Panc1 (cell line): ENCODE measurements around the gene ARL4A. TPM values are rescaled to one million over a fixed set of nuclear protein-coding genes. Genes with fewer than 3 reads are reported as not detected.

Experiments used
- ATAC-seq: fragments of 200-7000 bp; cut with Tn5 transposase; 2 replicates; pipeline ENCODE4 v1.9.1; 2020; ENCODE audit warnings: mild to moderate bottlenecking, moderate library complexity
- BruUV-seq: library from RNA; stranded (reverse); fragments of 400-500 nt; replicated peaks from 2 replicates; lab custom pipeline; 2021; lab: Mats Ljungman, UMichigan
- CTCF ChIA-PET: fragments of 300-600 bp; sonication (Branson Sonifier 250); formaldehyde crosslinking; loops from one replicate; lab custom pipeline; 2022; ENCODE audit warnings: antibody characterized with exemption; lab: Charles Lee
- POLR2A ChIA-PET: fragments of 300-600 bp; sonication (Branson Sonifier 250); formaldehyde crosslinking; loops from one replicate; lab custom pipeline; 2022; ENCODE audit warnings: antibody characterized with exemption; lab: Charles Lee
- DNase-seq: peaks from one replicate; pipeline ENCODE4 v3.0.0-alpha.2; 2010; ENCODE audit warnings: low read depth, low spot score
- H3K27ac ChIP-seq: 2 replicates; pipeline ENCODE4 v1.5.1; 2011; ENCODE audit warnings: mild to moderate bottlenecking, low read length, inconsistent platforms
- H3K27me3 ChIP-seq: fragments of 200-500 bp; sonication (Bioruptor generic); 2 replicates; pipeline ENCODE4 v1.6.0; 2014; ENCODE audit warnings: low read length, inconsistent platforms; ENCODE audit not compliant: control insufficient read depth, insufficient read depth
- H3K36me3 ChIP-seq: fragments of 200-500 bp; sonication (Bioruptor generic); 2 replicates; pipeline ENCODE4 v1.5.1; 2014; ENCODE audit warnings: inconsistent platforms, mild to moderate bottlenecking, low read length, moderate library complexity; ENCODE audit not compliant: control insufficient read depth, insufficient read depth
- H3K4me1 ChIP-seq: 2 replicates; pipeline ENCODE4 v1.5.1; 2011; ENCODE audit warnings: inconsistent platforms, mild to moderate bottlenecking, low read length, moderate library complexity; ENCODE audit not compliant: control insufficient read depth, insufficient read depth
- H3K4me3 ChIP-seq, 2 experiments: 2 replicates each; pipeline ENCODE4 v1.5.1; 2011 to 2012; ENCODE audit warnings: low read depth in 2 of 2, low read length in 2 of 2, mild to moderate bottlenecking in 2 of 2, inconsistent platforms in 1 of 2, moderate library complexity in 1 of 2
- H3K9me3 ChIP-seq: fragments of 200-500 bp; sonication (Bioruptor generic); 2 replicates; pipeline ENCODE4 v1.5.1; 2014; ENCODE audit warnings: low read depth, mild to moderate bottlenecking, inconsistent platforms, low read length, moderate library complexity; ENCODE audit not compliant: control insufficient read depth, insufficient read depth
- CTCF ChIP-seq: fragments of 450-650 bp; IDR thresholded peaks from 2 replicates; pipeline ENCODE4 v1.5.1; 2017; ENCODE audit warnings: mild to moderate bottlenecking
- POLR2AphosphoS5 ChIP-seq: IDR thresholded peaks from 2 replicates; pipeline ENCODE4 v1.6.1; 2012; ENCODE audit warnings: mild to moderate bottlenecking, low read depth, low read length, moderate library complexity
- SIN3A ChIP-seq: IDR thresholded peaks from 2 replicates; pipeline ENCODE4 v1.6.1; 2012; ENCODE audit warnings: low read depth, mild to moderate bottlenecking, low read length, moderate library complexity, borderline replicate concordance; ENCODE audit not compliant: insufficient read depth
- TCF7L2 ChIP-seq: IDR thresholded peaks from 2 replicates; pipeline ENCODE4 v1.6.1; 2011; ENCODE audit warnings: mild to moderate bottlenecking, low read depth, low read length, inconsistent platforms
- in situ Hi-C: cut with HindIII; loops from 2 replicates; pipeline ENCODE4 v1.10.0; 2016; ENCODE audit warnings: low sequenced_read_pairs, low pct_unique_long_range_greater_than_20kb
- intact Hi-C: fragments of 100-400 bp; cut with micrococcal nuclease; formaldehyde crosslinking; loops from one replicate; pipeline ENCODE4 v1.10.0; 2022; ENCODE audit not compliant: unreplicated experiment
- total RNA-seq: library from RNA; stranded (reverse); gene quantifications from one replicate; pipeline ENCODE4 v1.2.1, GENCODE V29; 2021; ENCODE audit not compliant: unreplicated experiment
- TF ChIP-seq, protein P1 (sequence below), 2 experiments: IDR thresholded peaks; 2 replicates each; pipeline ENCODE4 v1.6.1; 2011 to 2012; ENCODE audit warnings: low read depth in 2 of 2, control low read depth in 1 of 2, low read length in 1 of 2, mild to moderate bottlenecking in 1 of 2, moderate library complexity in 1 of 2; ENCODE audit not compliant: insufficient read depth in 1 of 2

The ARL4A gene
- total RNA-seq, 1 experiment from 2014 or later = 37.4 TPM

DNA sequence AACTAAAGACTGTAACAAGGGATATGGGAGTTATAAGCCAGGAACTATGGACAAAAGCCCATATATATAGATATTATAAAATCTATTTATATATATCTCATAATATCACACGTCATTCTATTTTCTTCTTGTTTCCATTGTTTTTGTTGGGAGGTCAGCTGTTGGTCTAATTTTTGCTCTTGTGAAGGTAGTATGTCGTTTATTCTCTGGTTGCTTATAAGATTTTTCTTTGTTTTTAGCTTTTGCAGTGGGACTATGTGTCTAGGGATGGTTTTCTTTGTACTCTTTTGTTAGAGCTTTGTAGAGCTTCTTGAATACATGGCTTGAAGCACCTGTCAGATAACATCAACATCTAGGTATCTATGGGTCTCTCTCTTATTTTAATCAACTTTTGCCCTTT lies 14.0 kb downstream of the ARL4A start:
- no peak overlapping the region for H3K4me3 ChIP-seq
- ATAC-seq (no peak), DNase-seq (no peak)
- no peak overlapping the region for H3K27ac ChIP-seq
- BruUV-seq = no TSS peak
- CTCF ChIA-PET = interaction anchor here (0.7 kb wide), 1 partner anchor 46 kb away, joined by 3 read pairs; no protein-coding TSS in a partner anchor
- in situ Hi-C loops (no loop called here), intact Hi-C loops (no loop called here)
- POLR2A ChIA-PET = interaction anchor here (0.6 to 0.8 kb wide), 3 partner anchors 123 to 1219 kb away, joined by 3 to 4 read pairs (median 3); no protein-coding TSS in a partner anchor
- H3K4me1 ChIP-seq = no peaks in the 10 kb centered on the region
- TF ChIP-seq, protein P1, sequence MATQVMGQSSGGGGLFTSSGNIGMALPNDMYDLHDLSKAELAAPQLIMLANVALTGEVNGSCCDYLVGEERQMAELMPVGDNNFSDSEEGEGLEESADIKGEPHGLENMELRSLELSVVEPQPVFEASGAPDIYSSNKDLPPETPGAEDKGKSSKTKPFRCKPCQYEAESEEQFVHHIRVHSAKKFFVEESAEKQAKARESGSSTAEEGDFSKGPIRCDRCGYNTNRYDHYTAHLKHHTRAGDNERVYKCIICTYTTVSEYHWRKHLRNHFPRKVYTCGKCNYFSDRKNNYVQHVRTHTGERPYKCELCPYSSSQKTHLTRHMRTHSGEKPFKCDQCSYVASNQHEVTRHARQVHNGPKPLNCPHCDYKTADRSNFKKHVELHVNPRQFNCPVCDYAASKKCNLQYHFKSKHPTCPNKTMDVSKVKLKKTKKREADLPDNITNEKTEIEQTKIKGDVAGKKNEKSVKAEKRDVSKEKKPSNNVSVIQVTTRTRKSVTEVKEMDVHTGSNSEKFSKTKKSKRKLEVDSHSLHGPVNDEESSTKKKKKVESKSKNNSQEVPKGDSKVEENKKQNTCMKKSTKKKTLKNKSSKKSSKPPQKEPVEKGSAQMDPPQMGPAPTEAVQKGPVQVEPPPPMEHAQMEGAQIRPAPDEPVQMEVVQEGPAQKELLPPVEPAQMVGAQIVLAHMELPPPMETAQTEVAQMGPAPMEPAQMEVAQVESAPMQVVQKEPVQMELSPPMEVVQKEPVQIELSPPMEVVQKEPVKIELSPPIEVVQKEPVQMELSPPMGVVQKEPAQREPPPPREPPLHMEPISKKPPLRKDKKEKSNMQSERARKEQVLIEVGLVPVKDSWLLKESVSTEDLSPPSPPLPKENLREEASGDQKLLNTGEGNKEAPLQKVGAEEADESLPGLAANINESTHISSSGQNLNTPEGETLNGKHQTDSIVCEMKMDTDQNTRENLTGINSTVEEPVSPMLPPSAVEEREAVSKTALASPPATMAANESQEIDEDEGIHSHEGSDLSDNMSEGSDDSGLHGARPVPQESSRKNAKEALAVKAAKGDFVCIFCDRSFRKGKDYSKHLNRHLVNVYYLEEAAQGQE (IDR thresholded peaks at IDR 0.05; ENCODE audit: insufficient read depth in 1 of 2, low read depth in 2 of 2, low read length in 1 of 2) = no peak
- no peak for TF ChIP-seq CTCF
- TF ChIP-seq TCF7L2 = no peak
- TF ChIP-seq SIN3A = no peak
- no peak for TF ChIP-seq POLR2AphosphoS5
- H3K9me3 ChIP-seq = 0 out of 2 replicates have a peak, but pooled peaks cover 8% of the 10 kb centered on the region
- no peaks in the 10 kb centered on the region for H3K27me3 ChIP-seq
- H3K36me3 ChIP-seq = no peaks in the 10 kb centered on the region

DNA sequence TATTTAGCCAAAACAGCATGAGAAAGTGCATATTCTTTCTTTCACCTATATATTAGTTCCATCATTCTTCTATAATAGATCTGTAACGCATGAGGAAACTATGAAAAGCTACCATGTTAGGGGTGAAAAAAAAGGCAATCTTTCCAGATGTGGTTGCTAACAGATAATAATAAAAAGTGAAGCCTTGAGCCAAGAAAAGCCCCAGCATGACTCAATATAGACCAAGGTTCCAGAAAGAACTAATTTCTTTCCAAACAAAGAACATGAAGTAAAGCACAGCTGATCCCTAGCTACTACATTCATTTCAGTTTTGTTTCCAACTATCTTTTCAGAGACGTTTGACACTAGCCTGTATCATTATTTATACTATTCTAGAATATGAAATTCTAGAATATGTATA lies 16.4 kb downstream of the ARL4A start:
- intact Hi-C loops = no loop called here
- DNase-seq = no peak

GRCh38 chr7:12705878-12706277 lies 18.4 kb downstream of the ARL4A start:
- Histone ChIP-seq H3K4me3 (no peak overlapping the region), H3K4me1 (no peaks in the 10 kb centered on the region; the same call in 1 of the 2 replicates), H3K27ac (no peak overlapping the region), H3K36me3 (no peaks in the 10 kb centered on the region), H3K27me3 (no peaks in the 10 kb centered on the region), H3K9me3 (0 out of 2 replicates have a peak, but pooled peaks cover 7% of the 10 kb centered on the region)
- no TSS peak for BruUV-seq
- ChIA-PET CTCF (interaction anchor here (0.6 kb wide), 1 partner anchor 135 kb away, joined by 7 read pairs; no protein-coding TSS in a partner anchor), POLR2A (no interaction called here)
- no peak for DNase-seq
- intact Hi-C loops = no loop called here
- in situ Hi-C loops = no loop called here
- TF ChIP-seq SIN3A (no peak), POLR2AphosphoS5 (no peak), TCF7L2 (no peak), CTCF (no peak)
- TF ChIP-seq, protein P1 (IDR thresholded peaks at IDR 0.05; ENCODE audit: insufficient read depth in 1 of 2, low read depth in 2 of 2, low read length in 1 of 2) = no peak
- no peak for ATAC-seq

More for the DNA sequence above, 16.4 kb downstream of the ARL4A start:
- no peak overlapping the region for H3K4me3 ChIP-seq
- no peaks in the 10 kb centered on the region for H3K4me1 ChIP-seq
- 0 out of 2 replicates have a peak, but pooled peaks cover 8% of the 10 kb centered on the region for H3K9me3 ChIP-seq
- BruUV-seq = no TSS peak
- CTCF ChIA-PET = interaction anchor here (0.6 kb wide), 1 partner anchor 182 kb away, joined by 3 read pairs; no protein-coding TSS in a partner anchor
- POLR2A ChIA-PET = interaction anchor here (1.0 kb wide), 1 partner anchor 16 kb away, joined by 3 read pairs; the partner anchor contains the start of gene ARL4A
- H3K27ac ChIP-seq = no peak overlapping the region
- TF ChIP-seq SIN3A = no peak
- ATAC-seq = no peak
- H3K36me3 ChIP-seq = no peaks in the 10 kb centered on the region
- H3K27me3 ChIP-seq = no peaks in the 10 kb centered on the region
- in situ Hi-C loops = no loop called here
